Eye (tissue), 1 donor: ENCODE results near the gene CRISP1.
"Not testable (repeated sequence)": the region's sequence is repeated elsewhere in the genome, so short reads cannot be mapped to it uniquely, and the experiment has no call there.

ENCODE experiments used
- DNase-seq: peaks from one replicate; pipeline ENCODE4 v3.0.0-alpha.2; 2015

CRISP1 gene

DNA sequence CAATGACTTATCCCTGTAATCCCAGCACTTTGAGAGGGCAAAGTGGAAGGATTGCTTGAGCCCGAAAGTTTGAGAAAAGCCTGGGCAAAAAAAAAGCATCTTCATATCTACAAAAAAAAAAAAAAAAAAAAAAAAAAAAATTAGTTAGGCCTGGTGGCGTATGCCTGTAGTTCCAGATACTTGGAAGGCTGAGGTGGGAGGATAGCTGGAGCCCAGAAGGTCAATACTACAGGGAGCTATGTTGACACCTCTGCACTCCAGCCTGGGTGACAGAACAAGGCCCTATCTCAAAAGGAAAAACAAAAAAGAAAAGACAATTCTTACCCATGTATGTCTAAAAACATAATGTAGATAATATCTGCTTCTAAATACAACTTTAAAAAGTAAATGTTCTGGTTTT is 27.2 kb downstream of the CRISP1 start:
- no peak for DNase-seq

GRCh38 chr6:49835140-49835539 is 31.2 kb downstream of the CRISP1 start:
- no peak for DNase-seq

DNA sequence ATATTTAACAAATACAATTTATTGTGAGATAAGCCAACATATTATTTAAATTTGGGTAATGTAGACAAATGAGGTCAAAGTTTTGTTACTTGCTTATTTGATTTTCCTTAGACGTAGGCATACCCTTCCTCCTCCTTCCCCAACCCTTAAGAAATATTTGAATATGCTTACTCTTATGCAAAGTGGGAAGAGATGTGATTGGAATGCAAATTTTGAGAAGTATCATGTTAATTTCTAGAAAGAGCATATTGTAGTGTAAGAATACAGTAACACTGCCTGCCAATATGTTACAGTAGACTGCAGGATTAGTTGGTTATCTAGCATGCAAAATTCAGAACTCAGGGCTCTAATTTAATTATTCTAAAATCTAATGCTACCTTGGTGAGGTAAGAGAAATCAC is 32.9 kb downstream of the CRISP1 start:
- DNase-seq, result no peak

GRCh38 chr6:49826743-49827406 is 39.5 kb downstream of the CRISP1 start:
- no peak for DNase-seq

DNA sequence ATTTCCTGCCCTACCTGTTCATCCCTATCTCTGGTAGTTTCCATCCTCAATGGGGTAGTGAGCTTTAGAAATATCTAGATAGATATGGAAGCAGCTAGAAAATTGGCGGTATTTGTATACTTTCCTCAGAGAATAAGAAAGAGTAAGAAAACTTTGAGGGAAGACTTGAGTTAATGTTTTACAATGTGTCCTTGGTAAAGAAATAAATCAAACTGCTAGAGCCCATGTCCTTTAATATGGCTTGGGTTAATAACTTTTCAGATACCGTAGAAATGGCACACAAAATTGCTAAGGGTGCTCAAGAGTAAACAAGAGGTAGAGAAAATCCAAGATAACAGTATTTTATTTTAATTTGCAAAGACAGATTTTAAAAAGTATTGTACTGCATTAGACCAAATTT is 51.2 kb downstream of the CRISP1 start:
- DNase-seq, result no peak

- no peak for DNase-seq
Observed at GRCh38 chr6:49813248-49813647, 53.1 kb downstream of the CRISP1 start.

DNA sequence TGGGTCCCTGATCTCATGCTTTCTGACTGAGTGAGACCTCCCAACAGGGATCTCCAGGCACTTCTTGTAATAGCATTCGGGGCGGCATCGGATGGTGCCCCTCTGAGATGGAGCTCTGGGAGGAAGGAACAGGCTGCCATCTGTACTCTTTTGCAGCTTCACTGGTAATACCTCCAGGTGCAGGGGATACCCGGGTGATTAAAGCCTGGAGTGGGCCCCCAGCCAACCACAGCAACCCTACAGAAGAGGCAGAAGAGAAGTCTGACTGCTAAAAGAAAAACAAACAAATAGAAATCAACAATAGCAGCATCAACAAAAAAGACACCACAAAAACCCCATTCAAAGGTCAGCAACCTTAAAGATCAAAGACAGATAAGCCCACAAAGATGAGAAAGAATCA is 60.2 kb downstream of the CRISP1 start:
- DNase-seq, result no peak

DNA sequence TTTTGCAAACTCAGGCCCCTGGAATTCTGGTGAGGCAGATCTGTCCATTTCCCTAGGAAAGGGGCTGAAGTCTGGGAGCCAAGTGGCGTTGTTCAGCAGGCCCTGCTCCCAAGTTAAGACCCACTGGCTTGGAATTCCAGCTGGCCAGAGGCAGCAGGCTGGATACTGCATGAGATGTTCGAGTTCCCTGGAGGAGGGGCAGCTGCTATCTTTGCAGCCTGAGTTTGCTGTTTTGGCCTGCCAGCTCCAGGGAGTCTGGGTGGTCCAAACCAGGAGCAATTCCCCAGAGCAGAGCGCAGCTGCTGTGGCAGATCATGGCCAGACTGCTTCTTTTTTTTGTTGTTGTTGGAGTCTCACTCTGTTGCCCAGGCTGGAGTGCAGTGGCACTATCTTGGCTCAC is 61.1 kb downstream of the CRISP1 start:
- DNase-seq, result no peak

- DNase-seq, result no peak
Observed at GRCh38 chr6:49801525-49801924, 64.8 kb downstream of the CRISP1 start.

DNA sequence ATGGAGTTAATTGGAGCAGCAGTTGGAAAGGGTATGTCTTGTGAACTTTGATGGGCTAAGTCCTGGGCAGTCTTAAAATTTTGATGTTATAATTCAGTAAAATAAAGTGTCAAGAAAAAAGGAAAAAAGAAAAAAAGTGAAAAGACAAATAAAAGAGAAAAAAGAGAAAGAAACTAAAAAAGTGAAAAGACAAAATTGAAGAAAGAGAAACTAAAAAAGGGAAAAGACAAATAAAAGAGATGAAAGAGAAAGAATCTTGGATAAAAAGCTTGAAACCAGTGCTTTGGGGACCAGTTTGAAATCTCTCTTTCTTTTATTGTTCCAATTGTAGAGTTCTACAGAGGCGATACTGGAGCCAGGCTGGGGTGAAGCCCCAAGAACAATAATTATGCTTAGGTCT is 67.2 kb downstream of the CRISP1 start:
- DNase-seq, result no peak

DNA sequence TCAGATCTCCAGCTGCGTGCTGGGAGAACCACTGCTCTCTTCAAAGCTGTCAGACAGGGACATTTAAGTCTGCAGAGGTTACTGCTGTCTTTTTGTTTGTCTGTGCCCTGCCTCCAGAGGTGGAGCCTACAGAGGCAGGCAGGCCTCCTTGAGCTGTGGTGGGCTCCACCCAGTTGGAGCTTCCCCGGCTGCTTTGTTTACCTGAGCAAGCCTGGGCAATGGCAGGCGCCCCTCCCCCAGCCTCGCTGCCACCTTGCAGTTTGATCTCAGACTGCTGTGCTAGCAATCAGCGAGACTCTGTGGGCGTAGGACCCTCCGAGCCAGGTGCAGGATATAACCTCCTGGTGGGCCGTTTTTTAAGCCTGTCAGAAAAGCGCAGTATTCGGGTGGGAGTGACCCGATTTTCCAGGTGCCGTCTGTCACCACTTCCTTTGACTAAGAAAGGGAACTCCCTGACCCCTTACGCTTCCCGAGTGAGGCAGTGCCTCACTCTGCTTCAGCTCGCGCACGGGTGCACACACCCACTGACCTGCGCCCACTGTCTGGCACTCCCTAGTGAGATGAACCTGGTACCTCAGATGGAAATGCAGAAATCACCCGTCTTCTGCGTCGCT is 69.4 kb downstream of the CRISP1 start:
- not testable (repeated sequence) for DNase-seq

DNA sequence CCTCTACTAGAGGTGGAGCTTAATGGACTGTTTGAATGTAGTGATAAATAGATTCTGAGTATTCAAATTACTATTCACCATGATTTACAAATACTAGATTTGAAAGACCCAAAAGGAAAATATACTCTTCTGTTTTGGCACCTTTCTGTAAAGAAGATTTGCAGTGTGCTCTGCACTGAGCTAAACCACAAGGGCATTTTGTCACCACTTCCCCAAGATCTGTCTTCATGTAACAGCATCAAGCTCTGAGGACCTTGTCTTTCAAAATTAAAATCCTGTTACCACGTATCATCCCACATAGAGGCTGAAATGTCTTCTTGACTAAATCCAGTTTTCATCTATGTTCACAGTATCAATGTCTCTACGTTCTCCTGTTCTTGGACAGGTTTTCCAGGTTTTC is 76.0 kb downstream of the CRISP1 start:
- DNase-seq, result no peak

GRCh38 chr6:49787176-49787575 is 79.2 kb downstream of the CRISP1 start, which contains the start of gene PGK2:
PGK2 (minus strand) TSS chr6:49787285; CDS start chr6:49787187, 98 bp downstream.
- DNase-seq, result no peak

DNA sequence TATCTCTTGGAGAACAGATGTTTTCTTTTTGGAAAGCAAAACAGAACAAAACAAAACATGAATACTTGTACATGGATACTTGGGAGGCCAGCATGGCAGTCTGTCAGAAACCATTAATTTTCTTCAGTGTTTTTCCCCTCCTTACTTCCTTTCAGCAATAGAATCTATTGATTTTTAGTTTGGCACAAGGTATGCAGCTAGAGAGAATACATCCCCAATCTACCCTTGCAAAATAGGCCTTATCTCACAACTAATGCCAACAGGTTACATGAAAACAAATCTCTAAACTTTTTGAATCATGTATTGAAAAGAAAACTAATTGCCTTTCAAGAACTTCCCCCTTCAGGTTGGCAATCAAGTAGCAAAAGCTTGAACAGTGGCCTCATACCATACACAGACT is 82.1 kb downstream of the CRISP1 start:
- no peak for DNase-seq
